Measurements from ENCODE around the gene AIP. TPM values are rescaled to one million over a fixed set of nuclear protein-coding genes. Genes with fewer than 3 reads are reported as not detected.
A peak's percentile ranks its signal among the peaks of the same experiment; 100 is the strongest.

Gene AIP
- total RNA-seq, 1 donor from 2014 or later = 55.3 TPM

DNA sequence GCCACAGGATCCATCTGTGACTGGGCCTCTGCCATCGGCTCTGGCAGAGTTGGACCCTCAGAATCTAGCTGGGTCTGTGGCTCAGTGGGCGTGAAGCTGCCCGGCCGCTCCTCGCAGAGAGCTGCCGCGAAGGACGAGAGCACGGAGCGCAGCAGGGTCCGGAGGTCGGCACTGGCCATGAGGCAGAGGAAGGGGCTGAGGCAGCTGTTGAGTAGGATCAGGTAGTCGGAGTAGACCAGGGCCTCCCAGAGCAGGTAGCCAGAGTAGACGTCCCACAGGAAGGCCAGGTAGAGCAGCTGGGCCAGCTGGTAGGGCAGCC, 31.2 kb upstream of the AIP start:
- H3K9me3 ChIP-seq (replicated peaks) = no peaks in the 10 kb centered on the region
- peaks cover 9% of the 10 kb centered on the region for H3K4me1 ChIP-seq
- H3K36me3 ChIP-seq = no peaks in the 10 kb centered on the region
- H3K4me3 ChIP-seq = no peak overlapping the region
- peak overlapping the region; percentile 62 for H3K27ac ChIP-seq (replicated peaks)
- DNase-seq = no peak
- intact Hi-C loops (cut with micrococcal nuclease) = no loop called here
- no peaks in the 10 kb centered on the region for H3K27me3 ChIP-seq (ENCODE audit: low read depth)
- TF ChIP-seq, protein P1, sequence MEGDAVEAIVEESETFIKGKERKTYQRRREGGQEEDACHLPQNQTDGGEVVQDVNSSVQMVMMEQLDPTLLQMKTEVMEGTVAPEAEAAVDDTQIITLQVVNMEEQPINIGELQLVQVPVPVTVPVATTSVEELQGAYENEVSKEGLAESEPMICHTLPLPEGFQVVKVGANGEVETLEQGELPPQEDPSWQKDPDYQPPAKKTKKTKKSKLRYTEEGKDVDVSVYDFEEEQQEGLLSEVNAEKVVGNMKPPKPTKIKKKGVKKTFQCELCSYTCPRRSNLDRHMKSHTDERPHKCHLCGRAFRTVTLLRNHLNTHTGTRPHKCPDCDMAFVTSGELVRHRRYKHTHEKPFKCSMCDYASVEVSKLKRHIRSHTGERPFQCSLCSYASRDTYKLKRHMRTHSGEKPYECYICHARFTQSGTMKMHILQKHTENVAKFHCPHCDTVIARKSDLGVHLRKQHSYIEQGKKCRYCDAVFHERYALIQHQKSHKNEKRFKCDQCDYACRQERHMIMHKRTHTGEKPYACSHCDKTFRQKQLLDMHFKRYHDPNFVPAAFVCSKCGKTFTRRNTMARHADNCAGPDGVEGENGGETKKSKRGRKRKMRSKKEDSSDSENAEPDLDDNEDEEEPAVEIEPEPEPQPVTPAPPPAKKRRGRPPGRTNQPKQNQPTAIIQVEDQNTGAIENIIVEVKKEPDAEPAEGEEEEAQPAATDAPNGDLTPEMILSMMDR (IDR thresholded peaks at IDR 0.05; ENCODE audit: borderline replicate concordance) = no peak

DNA sequence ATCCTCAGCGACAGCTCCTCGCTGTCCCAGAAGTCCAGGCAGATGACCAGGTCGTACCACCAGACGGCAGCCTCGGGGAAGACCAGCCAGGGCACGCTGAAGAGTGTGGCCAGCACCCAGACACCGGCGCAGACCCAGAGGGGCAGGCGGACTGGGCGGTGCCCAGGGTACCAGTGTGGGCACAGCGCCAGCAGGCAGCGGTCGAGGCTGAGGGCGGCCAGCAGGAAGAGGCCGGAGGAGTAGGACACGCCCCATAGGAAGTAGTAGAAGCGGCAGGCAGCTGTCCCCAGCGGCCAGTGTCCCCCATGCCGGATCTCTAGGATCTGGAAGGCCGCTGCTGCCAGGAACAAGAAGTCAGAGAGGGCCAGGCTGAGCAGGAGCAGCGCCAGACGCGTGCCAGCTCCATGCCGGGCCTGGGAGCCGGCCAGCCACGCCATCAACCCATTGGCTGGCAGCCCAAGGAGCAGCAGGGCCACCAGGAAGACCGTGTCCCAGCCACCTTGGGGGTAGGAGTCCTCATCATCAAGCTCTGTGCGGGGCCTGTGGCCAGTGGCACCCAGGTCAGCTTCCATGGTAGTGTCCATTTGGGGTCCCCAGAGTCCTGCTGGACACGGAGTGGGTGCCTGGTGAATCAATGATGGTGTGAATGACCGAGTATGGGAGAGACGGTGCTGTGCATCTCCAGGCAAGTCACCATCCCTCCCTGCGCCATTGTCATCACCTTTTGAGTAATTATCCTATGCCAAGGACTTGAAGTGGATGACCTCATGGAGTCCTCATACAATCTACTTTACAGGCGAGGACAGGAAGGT, 30.5 kb upstream of the AIP start, which contains the start of gene GPR152:
Gene GPR152 (minus strand): TSS at position 589 of the 812 bp plus-strand sequence. CDS start 5 bp downstream, at position 584.
- peaks cover 9% of the 10 kb centered on the region for H3K4me1 ChIP-seq
- intact Hi-C loops (cut with micrococcal nuclease) = no loop called here
- TF ChIP-seq, protein P1 (IDR thresholded peaks at IDR 0.05; ENCODE audit: borderline replicate concordance) = peak; percentile 32
- peak within 1 kb of the TSS; percentile 62 for H3K27ac ChIP-seq (replicated peaks)
- no peaks in the 10 kb centered on the region for H3K27me3 ChIP-seq (ENCODE audit: low read depth)
- peak within 1 kb of the TSS; percentile 49 for H3K4me3 ChIP-seq
- no peaks in the 10 kb centered on the region for H3K36me3 ChIP-seq
- no peaks in the 10 kb centered on the region for H3K9me3 ChIP-seq (replicated peaks)
- DNase-seq = no peak

GRCh38 chr11:67453816-67454732, 28.8 kb upstream of the AIP start:
- intact Hi-C loops (cut with micrococcal nuclease) = no loop called here
- peaks cover 9% of the 10 kb centered on the region for H3K4me1 ChIP-seq
- H3K27me3 ChIP-seq (ENCODE audit: low read depth) = no peaks in the 10 kb centered on the region
- no peaks in the 10 kb centered on the region for H3K36me3 ChIP-seq
- DNase-seq = no peak
- no peak overlapping the region for H3K4me3 ChIP-seq
- H3K9me3 ChIP-seq (replicated peaks) = no peaks in the 10 kb centered on the region
- no peak overlapping the region for H3K27ac ChIP-seq (replicated peaks)
- TF ChIP-seq, protein P1 (IDR thresholded peaks at IDR 0.05; ENCODE audit: borderline replicate concordance) = no peak

DNA sequence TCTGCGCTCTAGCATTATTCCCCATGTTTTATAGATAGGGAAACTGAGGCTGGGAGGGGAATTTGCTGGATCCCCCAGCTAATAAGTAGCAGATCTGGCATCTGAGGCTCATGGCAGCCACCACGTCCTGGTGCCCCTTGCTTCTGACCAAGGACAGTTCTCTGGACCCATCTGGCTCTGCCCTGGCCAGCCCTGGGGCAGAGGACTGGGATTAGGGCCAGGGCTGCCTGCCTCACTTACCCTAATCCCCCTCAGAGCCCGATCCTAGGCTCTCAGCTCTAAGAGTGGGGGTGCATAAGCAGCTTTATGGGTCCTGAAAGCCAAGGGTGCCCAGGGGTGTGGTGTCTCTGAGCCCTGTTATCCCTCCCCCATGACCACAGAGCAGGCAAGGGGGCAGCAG, 27.8 kb upstream of the AIP start, which contains the start of gene CABP4:
Gene CABP4 (plus strand): TSS at position 301 of the 400 bp plus-strand sequence. CDS start 70 bp downstream, at position 371.
- no peak within 1 kb of the TSS for H3K4me3 ChIP-seq
- TF ChIP-seq, protein P1 (IDR thresholded peaks at IDR 0.05; ENCODE audit: borderline replicate concordance) = no peak
- no peaks in the 10 kb centered on the region for H3K27me3 ChIP-seq (ENCODE audit: low read depth)
- H3K9me3 ChIP-seq (replicated peaks) = no peaks in the 10 kb centered on the region
- H3K27ac ChIP-seq (replicated peaks) = no peak within 1 kb of the TSS
- intact Hi-C loops (cut with micrococcal nuclease) = no loop called here
- H3K4me1 ChIP-seq = peaks cover 9% of the 10 kb centered on the region
- no peak for DNase-seq
- H3K36me3 ChIP-seq = no peaks in the 10 kb centered on the region

- no peak for DNase-seq
- Histone ChIP-seq H3K27ac (replicated peaks) (no peak overlapping the region), H3K36me3 (no peaks in the 10 kb centered on the region), H3K4me3 (no peak overlapping the region), H3K27me3 (ENCODE audit: low read depth) (no peaks in the 10 kb centered on the region), H3K4me1 (peaks cover 9% of the 10 kb centered on the region), H3K9me3 (replicated peaks) (no peaks in the 10 kb centered on the region)
- intact Hi-C loops (cut with micrococcal nuclease) = no loop called here
- TF ChIP-seq, protein P1 (IDR thresholded peaks at IDR 0.05; ENCODE audit: borderline replicate concordance) = no peak
These were observed 26.6 kb upstream of the AIP start for GRCh38 chr11:67456068-67456705.

All from left ventricle myocardium inferior (tissue), 1 donor.